ENCODE data around the gene ERGIC3. TPM values are rescaled to one million over a fixed set of nuclear protein-coding genes. Genes with fewer than 3 reads are reported as not detected.
"Not testable (repeated sequence)": the region's sequence is repeated elsewhere in the genome, so short reads cannot be mapped to it uniquely, and the experiment has no call there.

The ERGIC3 gene
- polyA plus RNA-seq, 1 donor (not counting 4 experiments of a cell fraction or from before 2014, with no cell fraction given), result 201 TPM

DNA sequence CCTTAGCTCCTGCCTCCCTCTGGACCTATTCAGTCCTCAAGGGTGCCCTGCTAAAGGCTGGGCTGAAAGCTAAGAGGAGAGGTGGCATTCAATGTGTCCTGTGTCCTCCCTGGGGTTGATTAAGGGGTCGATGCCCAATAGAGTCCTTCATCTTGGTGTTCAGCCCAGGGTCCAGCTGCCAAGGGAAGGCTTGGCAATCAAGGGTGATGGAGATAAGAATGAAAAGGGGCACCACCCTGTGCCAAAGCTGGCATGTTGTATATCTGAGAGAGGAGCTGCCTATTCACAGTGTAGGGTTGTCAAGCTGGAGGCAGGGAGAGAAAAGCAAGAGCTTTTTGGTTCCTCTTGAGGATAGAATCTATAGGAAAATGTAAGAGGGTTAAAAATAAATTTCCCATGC, 24.8 kb upstream of the ERGIC3 start:
- TF ChIP-seq EZH2 (IDR thresholded peaks at IDR 0.05; ENCODE audit: low read length), result no peak
- TF ChIP-seq, protein P1, sequence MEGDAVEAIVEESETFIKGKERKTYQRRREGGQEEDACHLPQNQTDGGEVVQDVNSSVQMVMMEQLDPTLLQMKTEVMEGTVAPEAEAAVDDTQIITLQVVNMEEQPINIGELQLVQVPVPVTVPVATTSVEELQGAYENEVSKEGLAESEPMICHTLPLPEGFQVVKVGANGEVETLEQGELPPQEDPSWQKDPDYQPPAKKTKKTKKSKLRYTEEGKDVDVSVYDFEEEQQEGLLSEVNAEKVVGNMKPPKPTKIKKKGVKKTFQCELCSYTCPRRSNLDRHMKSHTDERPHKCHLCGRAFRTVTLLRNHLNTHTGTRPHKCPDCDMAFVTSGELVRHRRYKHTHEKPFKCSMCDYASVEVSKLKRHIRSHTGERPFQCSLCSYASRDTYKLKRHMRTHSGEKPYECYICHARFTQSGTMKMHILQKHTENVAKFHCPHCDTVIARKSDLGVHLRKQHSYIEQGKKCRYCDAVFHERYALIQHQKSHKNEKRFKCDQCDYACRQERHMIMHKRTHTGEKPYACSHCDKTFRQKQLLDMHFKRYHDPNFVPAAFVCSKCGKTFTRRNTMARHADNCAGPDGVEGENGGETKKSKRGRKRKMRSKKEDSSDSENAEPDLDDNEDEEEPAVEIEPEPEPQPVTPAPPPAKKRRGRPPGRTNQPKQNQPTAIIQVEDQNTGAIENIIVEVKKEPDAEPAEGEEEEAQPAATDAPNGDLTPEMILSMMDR (optimal IDR thresholded peaks at IDR 0.05 in 1 of 3, IDR thresholded peaks at IDR 0.05 in 1 of 3, conservative IDR thresholded peaks at IDR 0.05 in 1 of 3; ENCODE audit: extremely low read depth in 1 of 3, insufficient read depth in 2 of 3, low read length in 3 of 3), result no peak
- Histone ChIP-seq H3K79me2 (ENCODE audit: control insufficient read depth, insufficient read depth, low read length) (no peaks in the 10 kb centered on the region), H3K27ac (ENCODE audit: control insufficient read depth, insufficient read depth, low read length) (no peak overlapping the region), H3K9ac (ENCODE audit: control insufficient read depth, extremely low read depth, insufficient read depth, low read length) (no peak overlapping the region), H3K4me2 (ENCODE audit: control insufficient read depth, extremely low read depth, insufficient read depth, low read depth, low read length) (no peak overlapping the region), H3K4me1 (ENCODE audit: control insufficient read depth, extremely low read depth, insufficient read depth, low read length) (peaks cover 13% of the 10 kb centered on the region), H2AFZ (ENCODE audit: control insufficient read depth, low read length) (no peak overlapping the region), H3K9me3 (ENCODE audit: control insufficient read depth, low read depth, low read length) (no peaks in the 10 kb centered on the region), H3K27me3 (ENCODE audit: control insufficient read depth, extremely low read depth, insufficient read depth, low read length) (no peaks in the 10 kb centered on the region), H3K9me1 (ENCODE audit: control insufficient read depth, extremely low read depth, insufficient read depth, low read length) (no peaks in the 10 kb centered on the region), H3K4me3 (ENCODE audit: control insufficient read depth in 2 of 3, extremely low read depth in 1 of 3, insufficient read depth in 2 of 3, low read depth in 1 of 3, low read length in 3 of 3) (no peak overlapping the region), H4K20me1 (ENCODE audit: control insufficient read depth, extremely low read depth, insufficient read depth, low read length) (peaks cover 3% of the 10 kb centered on the region), H3K36me3 (ENCODE audit: control insufficient read depth in 2 of 2, extremely low read depth in 1 of 2, insufficient read depth in 2 of 2, low read length in 2 of 2) (peaks cover 0 to 6% of the 10 kb centered on the region in 2 experiments)
- DNase-seq (ENCODE audit: low read depth, low spot score), result no peak
- no peak for FAIRE-seq
- dilution Hi-C loops (cut with MboI; ENCODE audit: extremely low pct_ligation_motif_present, low sequenced_read_pairs), result no loop called here

DNA sequence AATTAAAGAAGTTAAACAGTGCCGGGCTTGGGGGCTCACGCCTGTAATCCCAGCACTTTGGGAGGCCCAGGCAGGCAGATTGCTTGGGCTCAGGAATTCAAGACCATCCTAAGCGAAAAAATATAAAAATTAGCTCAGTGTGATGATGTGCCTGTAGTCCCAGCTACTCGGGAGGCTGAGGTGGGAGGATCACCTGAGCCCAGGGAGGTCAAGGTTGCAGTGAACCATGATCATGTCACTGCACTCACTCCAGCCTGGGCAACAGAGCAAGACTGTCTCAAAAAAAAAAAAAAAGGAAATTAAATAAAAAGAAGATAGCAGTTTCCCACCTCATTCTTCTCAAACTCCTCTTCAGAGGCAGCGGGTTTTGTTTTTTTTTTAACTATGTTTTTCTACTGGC, 24.1 kb upstream of the ERGIC3 start:
- DNase-seq (ENCODE audit: low read depth, low spot score); FAIRE-seq; H3K79me2 ChIP-seq (ENCODE audit: control insufficient read depth, insufficient read depth, low read length); H3K9ac ChIP-seq (ENCODE audit: control insufficient read depth, extremely low read depth, insufficient read depth, low read length); H3K9me3 ChIP-seq (ENCODE audit: control insufficient read depth, low read depth, low read length); H3K27ac ChIP-seq (ENCODE audit: control insufficient read depth, insufficient read depth, low read length); H3K4me3 ChIP-seq (ENCODE audit: control insufficient read depth in 2 of 3, extremely low read depth in 1 of 3, insufficient read depth in 2 of 3, low read depth in 1 of 3, low read length in 3 of 3); H3K9me1 ChIP-seq (ENCODE audit: control insufficient read depth, extremely low read depth, insufficient read depth, low read length); dilution Hi-C loops (cut with MboI; ENCODE audit: extremely low pct_ligation_motif_present, low sequenced_read_pairs); H3K27me3 ChIP-seq (ENCODE audit: control insufficient read depth, extremely low read depth, insufficient read depth, low read length); H2AFZ ChIP-seq (ENCODE audit: control insufficient read depth, low read length); H4K20me1 ChIP-seq (ENCODE audit: control insufficient read depth, extremely low read depth, insufficient read depth, low read length); H3K36me3 ChIP-seq (ENCODE audit: control insufficient read depth in 2 of 2, extremely low read depth in 1 of 2, insufficient read depth in 2 of 2, low read length in 2 of 2); H3K4me2 ChIP-seq (ENCODE audit: control insufficient read depth, extremely low read depth, insufficient read depth, low read depth, low read length): not testable (repeated sequence)
- peaks cover 13% of the 10 kb centered on the region for H3K4me1 ChIP-seq (ENCODE audit: control insufficient read depth, extremely low read depth, insufficient read depth, low read length)

DNA sequence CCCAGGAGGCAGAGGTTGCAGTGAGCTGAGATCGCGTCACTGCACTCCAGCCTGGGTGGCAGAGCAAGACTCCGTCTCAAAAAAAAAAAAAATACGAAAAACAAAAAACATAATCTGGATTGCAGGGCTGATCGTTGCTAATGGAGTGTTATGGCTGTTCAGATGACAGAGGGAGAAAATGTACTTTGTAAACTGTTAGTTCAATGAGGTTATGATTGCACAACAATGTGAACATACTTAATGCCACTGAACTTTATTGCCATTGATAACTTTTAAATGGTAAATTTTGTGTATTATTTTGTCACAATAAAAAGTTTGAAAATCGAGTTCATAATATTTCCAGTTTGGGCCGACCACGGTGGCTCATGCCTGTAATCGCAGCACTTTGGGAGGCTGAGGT, 22.9 kb upstream of the ERGIC3 start:
- no peak overlapping the region for H3K4me3 ChIP-seq (ENCODE audit: control insufficient read depth in 2 of 3, extremely low read depth in 1 of 3, insufficient read depth in 2 of 3, low read depth in 1 of 3, low read length in 3 of 3)
- no peaks in the 10 kb centered on the region for H3K9me1 ChIP-seq (ENCODE audit: control insufficient read depth, extremely low read depth, insufficient read depth, low read length)
- FAIRE-seq, result no peak
- no peak overlapping the region for H3K9ac ChIP-seq (ENCODE audit: control insufficient read depth, extremely low read depth, insufficient read depth, low read length)
- no peaks in the 10 kb centered on the region for H3K9me3 ChIP-seq (ENCODE audit: control insufficient read depth, low read depth, low read length)
- dilution Hi-C loops (cut with MboI; ENCODE audit: extremely low pct_ligation_motif_present, low sequenced_read_pairs), result no loop called here
- TF ChIP-seq EZH2 (IDR thresholded peaks at IDR 0.05; ENCODE audit: low read length), result no peak
- TF ChIP-seq, protein P1 (optimal IDR thresholded peaks at IDR 0.05 in 1 of 3, IDR thresholded peaks at IDR 0.05 in 1 of 3, conservative IDR thresholded peaks at IDR 0.05 in 1 of 3; ENCODE audit: extremely low read depth in 1 of 3, insufficient read depth in 2 of 3, low read length in 3 of 3), result no peak
- H3K27ac ChIP-seq (ENCODE audit: control insufficient read depth, insufficient read depth, low read length), result no peak overlapping the region
- H3K36me3 ChIP-seq (ENCODE audit: control insufficient read depth in 2 of 2, extremely low read depth in 1 of 2, insufficient read depth in 2 of 2, low read length in 2 of 2), result peaks cover 0 to 4% of the 10 kb centered on the region in 2 experiments
- H3K27me3 ChIP-seq (ENCODE audit: control insufficient read depth, extremely low read depth, insufficient read depth, low read length), result no peaks in the 10 kb centered on the region
- DNase-seq (ENCODE audit: low read depth, low spot score), result no peak
- no peak overlapping the region for H3K4me2 ChIP-seq (ENCODE audit: control insufficient read depth, extremely low read depth, insufficient read depth, low read depth, low read length)
- H3K4me1 ChIP-seq (ENCODE audit: control insufficient read depth, extremely low read depth, insufficient read depth, low read length), result peaks cover 13% of the 10 kb centered on the region
- H4K20me1 ChIP-seq (ENCODE audit: control insufficient read depth, extremely low read depth, insufficient read depth, low read length), result peaks cover 3% of the 10 kb centered on the region
- no peak overlapping the region for H2AFZ ChIP-seq (ENCODE audit: control insufficient read depth, low read length)
- H3K79me2 ChIP-seq (ENCODE audit: control insufficient read depth, insufficient read depth, low read length), result no peaks in the 10 kb centered on the region

Measured in keratinocyte (primary cell).